Gastrocnemius medialis (tissue), 4 donors: Measurements from ENCODE around the gene ZFYVE21. TPM values are rescaled to one million over a fixed set of nuclear protein-coding genes. Genes with fewer than 3 reads are reported as not detected.

Experiments
- ATAC-seq, 2 donors: fragments of 150-250 bp; one replicate each; pipeline ENCODE4 v1.9.1; 2016
- DNase-seq, 2 donors: peaks; one replicate each; pipeline ENCODE4 v3.0.0-alpha.2; 2019
- H3K27ac ChIP-seq, 4 donors: fragments of 200-600 bp; sonication (generic); 1 replicate in 1 of 4; 2 replicates in 3 of 4; pipeline ENCODE4 v1.5.1; 2016 to 2018; ENCODE audit warnings: mild to moderate bottlenecking in 2 of 4, moderate library complexity in 1 of 4
- H3K27me3 ChIP-seq, 3 donors: fragments of 200-600 bp; sonication (generic) in 2 of 3; 1 replicate in 1 of 3; 2 replicates in 2 of 3; pipeline versions ENCODE4 v1.5.1 to v1.6.0; 2016 to 2019; ENCODE audit warnings: mild to moderate bottlenecking in 1 of 3, moderate library complexity in 1 of 3
- H3K36me3 ChIP-seq, 2 donors: fragments of 200-600 bp; sonication (generic) in 1 of 2; one replicate each; pipeline ENCODE4 v1.5.1; 2017 to 2018
- H3K4me1 ChIP-seq, 2 donors: fragments of 200-600 bp; sonication (generic) in 1 of 2; one replicate each; pipeline ENCODE4 v1.5.1; 2016 to 2017; ENCODE audit warnings: mild to moderate bottlenecking in 2 of 2
- H3K4me3 ChIP-seq, 4 donors: fragments of 200-600 bp; sonication (generic) in 3 of 4; 1 replicate in 1 of 4; 2 replicates in 3 of 4; pipeline ENCODE4 v1.5.1; 2016 to 2019; ENCODE audit warnings: mild to moderate bottlenecking in 2 of 4
- H3K9me3 ChIP-seq, 3 donors: fragments of 200-600 bp; sonication (generic) in 2 of 3; 1 replicate in 1 of 3; 2 replicates in 2 of 3; pipeline ENCODE4 v1.5.1; 2016 to 2019
- POLR2A ChIP-seq, 2 donors: fragments of 450-650 bp; IDR thresholded peaks; one replicate each; pipeline ENCODE4 v1.6.1; 2017; ENCODE audit warnings: antibody characterized with exemption in 2 of 2, mild to moderate bottlenecking in 2 of 2, moderate library complexity in 2 of 2
- in situ Hi-C, 4 donors: fragments of 200-750 bp; cut with MboI; loops; one replicate each; pipeline versions ENCODE4 v1.15.0 to v1.8.0; 2017; ENCODE audit warnings: low sequenced_read_pairs in 4 of 4
- intact Hi-C: fragments of 100-400 bp; cut with DNase I; formaldehyde crosslinking; loops from one replicate; pipeline ENCODE4 v1.15.1; 2023; ENCODE audit warnings: low total_unique reads
- total RNA-seq, 4 donors: library from RNA; depleted of rRNA; stranded (reverse); fragments of >200 nt; gene quantifications; one replicate each; pipeline versions ENCODE4 v1.1.0 to v1.2.3, GENCODE V29; 2016
- TF ChIP-seq, protein P1 (sequence below), 5 experiments: fragments of 450-650 bp in 3 of 5; fragments of 200-600 bp in 2 of 5; sonication (generic) in 2 of 5; IDR thresholded peaks in 4 of 5; conservative IDR thresholded peaks in 1 of 5; 1 replicate in 4 of 5; 2 replicates in 1 of 5; pipeline ENCODE4 v1.5.1; 2016 to 2019; ENCODE audit warnings: antibody characterized with exemption in 5 of 5, mild to moderate bottlenecking in 3 of 5, moderate library complexity in 3 of 5

ZFYVE21 gene
- total RNA-seq, 4 donors from 2014 or later, result 16.2 to 25.8 (median 20.2) TPM

DNA sequence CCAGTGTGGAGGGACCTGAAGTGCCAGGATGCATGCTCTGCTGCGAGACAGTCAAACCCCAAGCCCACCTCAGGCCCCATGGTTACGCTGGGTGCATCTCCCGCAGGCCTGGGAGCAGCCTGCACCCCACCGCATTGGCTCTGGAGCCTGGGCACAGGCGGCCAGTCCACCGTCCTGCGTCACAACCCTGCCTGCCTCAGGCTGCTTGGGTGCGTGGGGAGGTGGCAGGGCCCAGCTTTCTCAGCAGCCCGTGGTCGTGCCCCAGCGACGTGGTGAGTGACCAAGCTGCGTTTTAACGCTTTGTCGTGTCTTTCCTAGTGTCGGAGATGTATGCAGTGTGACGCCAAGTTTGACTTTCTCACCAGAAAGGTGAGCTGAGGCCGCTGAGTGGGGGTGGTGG is 10.9 kb downstream of the ZFYVE21 start:
- intact Hi-C loops (no loop called here), in situ Hi-C loops (no loop called here)
- H3K4me3 ChIP-seq, result no peak overlapping the region
- DNase-seq, result no peak
- H3K36me3 ChIP-seq, result peaks cover 0 to 14% of the 10 kb centered on the region in 2 donors
- no peaks in the 10 kb centered on the region for H3K27me3 ChIP-seq
- peaks cover 30 to 32% of the 10 kb centered on the region in 2 donors for H3K4me1 ChIP-seq
- no peak overlapping the region for H3K27ac ChIP-seq
- ATAC-seq, result no peak
- no peaks in the 10 kb centered on the region for H3K9me3 ChIP-seq
- TF ChIP-seq, protein P1, sequence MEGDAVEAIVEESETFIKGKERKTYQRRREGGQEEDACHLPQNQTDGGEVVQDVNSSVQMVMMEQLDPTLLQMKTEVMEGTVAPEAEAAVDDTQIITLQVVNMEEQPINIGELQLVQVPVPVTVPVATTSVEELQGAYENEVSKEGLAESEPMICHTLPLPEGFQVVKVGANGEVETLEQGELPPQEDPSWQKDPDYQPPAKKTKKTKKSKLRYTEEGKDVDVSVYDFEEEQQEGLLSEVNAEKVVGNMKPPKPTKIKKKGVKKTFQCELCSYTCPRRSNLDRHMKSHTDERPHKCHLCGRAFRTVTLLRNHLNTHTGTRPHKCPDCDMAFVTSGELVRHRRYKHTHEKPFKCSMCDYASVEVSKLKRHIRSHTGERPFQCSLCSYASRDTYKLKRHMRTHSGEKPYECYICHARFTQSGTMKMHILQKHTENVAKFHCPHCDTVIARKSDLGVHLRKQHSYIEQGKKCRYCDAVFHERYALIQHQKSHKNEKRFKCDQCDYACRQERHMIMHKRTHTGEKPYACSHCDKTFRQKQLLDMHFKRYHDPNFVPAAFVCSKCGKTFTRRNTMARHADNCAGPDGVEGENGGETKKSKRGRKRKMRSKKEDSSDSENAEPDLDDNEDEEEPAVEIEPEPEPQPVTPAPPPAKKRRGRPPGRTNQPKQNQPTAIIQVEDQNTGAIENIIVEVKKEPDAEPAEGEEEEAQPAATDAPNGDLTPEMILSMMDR (IDR thresholded peaks at IDR 0.05 in 4 of 5, conservative IDR thresholded peaks at IDR 0.05 in 1 of 5), result no peak
- TF ChIP-seq POLR2A (IDR thresholded peaks at IDR 0.05), result no peak

DNA sequence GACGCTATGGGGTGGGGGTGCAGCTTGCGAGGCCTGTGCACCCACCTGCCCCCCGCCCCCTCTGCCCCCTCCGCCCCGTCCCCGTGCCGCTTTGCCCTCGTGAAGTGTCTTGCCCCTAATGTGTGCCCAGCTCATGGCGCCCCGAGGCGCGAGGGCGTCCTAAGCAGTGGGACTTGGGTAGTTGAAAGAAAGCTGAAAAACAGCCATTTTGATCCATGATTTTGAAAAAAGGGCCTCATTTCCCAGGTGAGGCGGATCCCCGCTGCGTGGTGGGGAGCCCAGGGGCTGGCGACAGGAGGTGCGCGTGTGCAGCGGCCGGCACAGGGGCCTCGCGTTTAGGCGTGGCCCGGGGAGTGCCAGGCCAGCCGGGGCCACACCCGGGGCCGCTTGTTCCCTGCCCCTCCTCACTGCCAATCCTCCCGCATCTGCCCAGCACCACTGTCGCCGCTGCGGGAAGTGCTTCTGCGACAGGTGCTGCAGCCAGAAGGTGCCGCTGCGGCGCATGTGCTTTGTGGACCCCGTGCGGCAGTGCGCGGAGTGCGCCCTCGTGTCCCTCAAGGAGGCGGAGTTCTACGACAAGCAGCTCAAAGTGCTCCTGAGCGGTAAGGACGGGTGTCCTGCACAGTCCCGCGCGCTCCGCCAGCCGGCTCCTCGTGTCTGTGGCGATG is 11.8 kb downstream of the ZFYVE21 start:
- ATAC-seq (no peak), DNase-seq (no peak)
- Histone ChIP-seq H3K4me3 (no peak overlapping the region), H3K9me3 (no peaks in the 10 kb centered on the region), H3K27me3 (no peaks in the 10 kb centered on the region), H3K27ac (no peak overlapping the region), H3K4me1 (peaks cover 23 to 30% of the 10 kb centered on the region in 2 donors), H3K36me3 (peaks cover 0 to 14% of the 10 kb centered on the region in 2 donors)
- in situ Hi-C loops (no loop called here), intact Hi-C loops (no loop called here)
- TF ChIP-seq, protein P1 (IDR thresholded peaks at IDR 0.05 in 4 of 5, conservative IDR thresholded peaks at IDR 0.05 in 1 of 5), result no peak
- no peak for TF ChIP-seq POLR2A (IDR thresholded peaks at IDR 0.05)

- peak overlapping the region in 1 of 4 donors; percentile 66 for H3K27ac ChIP-seq
- intact Hi-C loops, result no loop called here
- no peak for TF ChIP-seq POLR2A (IDR thresholded peaks at IDR 0.05)
- TF ChIP-seq, protein P1 (IDR thresholded peaks at IDR 0.05 in 4 of 5, conservative IDR thresholded peaks at IDR 0.05 in 1 of 5), result no peak
- no peaks in the 10 kb centered on the region for H3K27me3 ChIP-seq
- DNase-seq, result no peak
- no peak for ATAC-seq
- no peaks in the 10 kb centered on the region for H3K9me3 ChIP-seq
- no peak overlapping the region for H3K4me3 ChIP-seq
- peaks cover 16 to 25% of the 10 kb centered on the region in 2 donors for H3K4me1 ChIP-seq
- in situ Hi-C loops, result no loop called here
- H3K36me3 ChIP-seq, result peaks cover 0 to 18% of the 10 kb centered on the region in 2 donors
Measured at GRCh38 chr14:103728141-103728540, 12.5 kb downstream of the ZFYVE21 start.

- DNase-seq, result no peak
- peaks cover 0 to 24% of the 10 kb centered on the region in 2 donors for H3K36me3 ChIP-seq
- peaks cover 10 to 20% of the 10 kb centered on the region in 2 donors for H3K4me1 ChIP-seq
- no peaks in the 10 kb centered on the region for H3K9me3 ChIP-seq
- in situ Hi-C loops (no loop called here), intact Hi-C loops (no loop called here)
- H3K27me3 ChIP-seq, result no peaks in the 10 kb centered on the region
- ATAC-seq, result peak; percentile 64 to 65
- peak overlapping the region in 3 of 4 donors; percentile 21 to 66 (median 44) for H3K27ac ChIP-seq
- no peak overlapping the region for H3K4me3 ChIP-seq
- TF ChIP-seq POLR2A (IDR thresholded peaks at IDR 0.05), result no peak
- TF ChIP-seq, protein P1 (IDR thresholded peaks at IDR 0.05 in 4 of 5, conservative IDR thresholded peaks at IDR 0.05 in 1 of 5), result peak in 1 of 5 experiments; percentile 7
Measured at GRCh38 chr14:103728721-103729120, 13.1 kb downstream of the ZFYVE21 start.
